Body of pancreas (tissue), 4 donors: Measurements from ENCODE around the gene HIPK1. TPM values are rescaled to one million over a fixed set of nuclear protein-coding genes. Genes with fewer than 3 reads are reported as not detected.

Experiments used
- ATAC-seq: fragments of 150-250 bp; one replicate; pipeline ENCODE4 v1.9.1; 2016
- DNase-seq, 4 donors: peaks; one replicate each; pipeline ENCODE4 v3.0.0-alpha.2; 2019
- H3K27ac ChIP-seq, 4 donors: fragments of 200-600 bp; sonication (generic); 1 replicate in 3 of 4; 2 replicates in 1 of 4; pipeline versions ENCODE4 v1.5.1 to v1.6.1; 2016 to 2019; ENCODE audit warnings: mild to moderate bottlenecking in 1 of 4, mixed read lengths in 1 of 4, moderate library complexity in 1 of 4
- H3K27me3 ChIP-seq, 2 donors: fragments of 200-600 bp; sonication (generic); one replicate each; pipeline ENCODE4 v1.6.0; 2016; ENCODE audit warnings: mild to moderate bottlenecking in 1 of 2
- H3K36me3 ChIP-seq, 2 donors: fragments of 200-600 bp; sonication (generic); replicated peaks in 1 of 2; 2 replicates each; pipeline ENCODE4 v1.5.1; 2016; ENCODE audit warnings: low read depth in 2 of 2; ENCODE audit not compliant: insufficient read depth in 1 of 2
- H3K4me1 ChIP-seq: fragments of 200-600 bp; sonication (generic); one replicate; pipeline ENCODE4 v1.6.0; 2016
- H3K4me3 ChIP-seq, 2 donors: fragments of 200-600 bp; sonication (generic); 1 replicate in 1 of 2; 2 replicates in 1 of 2; pipeline ENCODE4 v1.5.1; 2016 to 2019
- H3K9me3 ChIP-seq, 3 donors: fragments of 200-600 bp; sonication (generic); 1 replicate in 2 of 3; 2 replicates in 1 of 3; pipeline ENCODE4 v1.5.1; 2016
- POLR2A ChIP-seq, 3 donors: fragments of 450-650 bp; IDR thresholded peaks; one replicate each; pipeline ENCODE4 v1.6.1; 2016; ENCODE audit warnings: antibody characterized with exemption in 3 of 3, mild to moderate bottlenecking in 2 of 3
- whole genome bisulfite sequencing, 2 donors: methylation state at CpG; one replicate each; pipeline ENCODE4 v1.1.5; 2017; 5-methylcytosine and 5-hydroxymethylcytosine counted together
- intact Hi-C: fragments of 100-400 bp; cut with DNase I; formaldehyde crosslinking; loops from one replicate; pipeline ENCODE4 v1.15.1; 2023
- total RNA-seq, 2 donors: library from RNA; depleted of rRNA; stranded (reverse); fragments of >200 nt; gene quantifications; one replicate each; pipeline ENCODE4 v1.1.0, GENCODE V29; 2016
- TF ChIP-seq, protein P1 (sequence below), 7 experiments: fragments of 450-650 bp in 4 of 7; fragments of 200-600 bp in 3 of 7; sonication (generic) in 3 of 7; IDR thresholded peaks; one replicate each; pipeline ENCODE4 v1.5.1; 2016 to 2019; ENCODE audit warnings: antibody characterized with exemption in 7 of 7

The HIPK1 gene
- total RNA-seq, 2 donors from 2014 or later, result 22.7 to 30.1 TPM

DNA sequence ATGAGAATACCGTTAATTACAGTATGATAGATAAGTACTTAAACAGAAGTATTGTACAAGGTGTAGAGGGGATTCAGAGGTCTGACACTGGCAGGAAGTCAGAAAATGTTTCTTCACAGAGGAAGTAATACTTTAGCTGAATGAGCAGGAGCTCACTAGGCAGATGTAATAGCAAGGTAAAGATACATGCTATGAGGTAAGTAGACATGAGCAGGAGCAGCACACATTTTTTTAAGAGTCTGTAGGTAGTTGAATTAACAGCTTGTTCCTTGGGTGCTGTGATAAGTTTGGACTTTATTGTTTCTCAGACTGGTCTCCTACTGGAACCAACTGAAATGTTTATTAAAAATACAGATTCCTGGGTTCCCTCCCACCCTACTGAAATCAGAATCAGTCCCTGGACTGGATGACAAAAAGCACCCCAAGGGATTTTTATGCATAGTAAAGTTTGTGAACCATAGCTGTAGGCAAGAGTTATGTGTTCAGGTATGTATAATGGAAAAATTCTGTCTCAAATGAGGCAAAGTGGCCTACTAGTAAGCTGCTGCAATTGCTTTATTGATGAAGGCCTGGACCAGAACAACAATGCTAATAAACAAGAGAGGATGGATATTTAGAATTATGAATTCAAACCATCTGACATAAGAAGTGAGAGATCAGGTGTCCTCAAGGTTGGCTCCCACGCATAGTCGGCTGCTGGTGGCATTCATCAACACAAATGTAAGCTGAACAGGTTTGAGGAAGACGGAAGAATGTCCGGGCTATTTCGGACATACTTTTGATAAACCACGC lies 25.4 kb upstream of the HIPK1 start:
- H3K4me1 ChIP-seq, result peaks cover 23% of the 10 kb centered on the region
- DNase-seq, result peak in 1 of 4 donors; percentile 23

DNA sequence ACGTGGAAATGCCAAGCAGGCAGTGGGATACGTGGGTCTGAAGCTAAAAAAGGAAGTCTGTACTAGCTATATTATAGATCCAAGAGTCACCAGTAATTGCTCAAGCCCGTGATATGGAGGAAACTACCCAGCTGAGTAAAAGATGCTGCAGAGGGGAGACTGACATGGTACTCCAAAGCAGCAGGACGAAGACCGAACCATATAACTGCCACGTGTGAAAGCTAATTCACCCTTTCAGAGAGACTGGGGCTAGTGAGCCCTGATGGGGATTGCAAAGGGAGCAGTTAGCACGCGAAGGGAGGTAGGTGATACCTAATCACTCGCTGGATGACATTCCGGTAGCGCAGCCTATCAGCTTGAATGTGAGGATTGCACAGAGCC lies 24.8 kb upstream of the HIPK1 start:
- Histone ChIP-seq H3K27ac (peak overlapping the region; percentile 74 to 88 (median 82)), H3K27me3 (no peaks in the 10 kb centered on the region), H3K36me3 (peaks cover 0 to 5% of the 10 kb centered on the region in 2 donors), H3K9me3 (no peaks in the 10 kb centered on the region), H3K4me3 (peak overlapping the region; percentile 32 to 60), H3K4me1 (peaks cover 23% of the 10 kb centered on the region)
- ATAC-seq, result no peak
- WGBS, 2 donors, result 0 to 1% methylated on average over 5 to 11 of the region's 11 CpGs
- intact Hi-C loops, result no loop called here
- no peak for DNase-seq
- TF ChIP-seq, protein P1, sequence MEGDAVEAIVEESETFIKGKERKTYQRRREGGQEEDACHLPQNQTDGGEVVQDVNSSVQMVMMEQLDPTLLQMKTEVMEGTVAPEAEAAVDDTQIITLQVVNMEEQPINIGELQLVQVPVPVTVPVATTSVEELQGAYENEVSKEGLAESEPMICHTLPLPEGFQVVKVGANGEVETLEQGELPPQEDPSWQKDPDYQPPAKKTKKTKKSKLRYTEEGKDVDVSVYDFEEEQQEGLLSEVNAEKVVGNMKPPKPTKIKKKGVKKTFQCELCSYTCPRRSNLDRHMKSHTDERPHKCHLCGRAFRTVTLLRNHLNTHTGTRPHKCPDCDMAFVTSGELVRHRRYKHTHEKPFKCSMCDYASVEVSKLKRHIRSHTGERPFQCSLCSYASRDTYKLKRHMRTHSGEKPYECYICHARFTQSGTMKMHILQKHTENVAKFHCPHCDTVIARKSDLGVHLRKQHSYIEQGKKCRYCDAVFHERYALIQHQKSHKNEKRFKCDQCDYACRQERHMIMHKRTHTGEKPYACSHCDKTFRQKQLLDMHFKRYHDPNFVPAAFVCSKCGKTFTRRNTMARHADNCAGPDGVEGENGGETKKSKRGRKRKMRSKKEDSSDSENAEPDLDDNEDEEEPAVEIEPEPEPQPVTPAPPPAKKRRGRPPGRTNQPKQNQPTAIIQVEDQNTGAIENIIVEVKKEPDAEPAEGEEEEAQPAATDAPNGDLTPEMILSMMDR (IDR thresholded peaks at IDR 0.05), result no peak
- no peak for TF ChIP-seq POLR2A (IDR thresholded peaks at IDR 0.05)

More for the DNA sequence above, 25.4 kb upstream of the HIPK1 start:
- H3K9me3 ChIP-seq, result no peaks in the 10 kb centered on the region
- intact Hi-C loops, result no loop called here
- no peak for ATAC-seq
- WGBS, 2 donors, result 12 to 20% methylated on average over 7 of the region's 7 CpGs
- H3K27ac ChIP-seq, result peak overlapping the region in 3 of 4 donors; percentile 74 to 88 (median 88)
- peaks cover 0 to 5% of the 10 kb centered on the region in 2 donors for H3K36me3 ChIP-seq
- peak overlapping the region; percentile 32 to 60 for H3K4me3 ChIP-seq
- no peak for TF ChIP-seq POLR2A (IDR thresholded peaks at IDR 0.05)
- TF ChIP-seq, protein P1 (IDR thresholded peaks at IDR 0.05), result no peak
- no peaks in the 10 kb centered on the region for H3K27me3 ChIP-seq

DNA sequence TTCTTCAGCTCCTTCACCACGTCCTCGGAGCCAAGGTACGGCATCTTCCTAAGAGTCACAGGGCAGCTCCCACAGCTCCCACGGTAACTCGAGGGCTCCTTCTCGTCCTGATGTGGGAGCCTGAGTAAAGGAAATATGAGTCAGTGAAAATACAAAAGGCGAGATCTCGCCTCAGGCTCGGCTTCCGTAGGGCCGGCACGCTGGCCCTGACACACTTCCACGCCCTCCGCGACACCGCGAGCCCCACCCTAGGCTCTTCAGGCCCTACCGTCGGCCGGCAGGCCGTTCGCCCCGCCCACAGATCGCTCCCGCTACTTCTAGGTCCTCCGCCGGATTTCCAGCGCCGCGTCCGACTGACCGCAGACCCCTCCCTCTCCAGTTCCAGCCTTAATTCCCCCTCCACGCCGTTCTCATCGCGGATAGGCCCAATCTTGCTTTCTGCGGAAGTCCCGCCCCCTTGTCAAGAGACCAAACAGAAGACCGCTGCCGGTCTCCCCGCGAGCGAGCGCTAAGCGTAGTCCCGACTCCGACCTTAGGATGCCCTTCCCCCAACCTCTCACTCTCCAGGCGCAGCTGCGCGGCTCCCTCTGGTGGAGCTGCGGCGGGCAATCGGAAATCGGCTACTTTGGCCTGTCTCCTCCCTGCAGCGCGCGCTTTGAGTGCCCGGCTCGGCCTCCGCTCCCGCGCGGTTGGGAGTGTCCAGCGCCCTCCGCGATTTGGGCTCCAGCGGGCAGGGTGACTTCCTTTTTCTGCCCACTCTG lies 24.3 kb upstream of the HIPK1 start, which contains the start of the genes AP4B1 and DCLRE1B:
AP4B1 (minus strand) TSS at position 126 of the 761 bp plus-strand sequence; CDS start at position 44, 82 bp downstream.
DCLRE1B (plus strand) TSS at position 653 of the 761 bp plus-strand sequence. CDS start 261 bp downstream, outside the sequence.
- peak; percentile 52 to 90 (median 86) for TF ChIP-seq POLR2A (IDR thresholded peaks at IDR 0.05)
- TF ChIP-seq, protein P1 (IDR thresholded peaks at IDR 0.05), result peak; percentile 53 to 98 (median 97)
- Histone ChIP-seq H3K36me3 (peaks cover 0 to 5% of the 10 kb centered on the region in 2 donors), H3K4me1 (peaks cover 23% of the 10 kb centered on the region), H3K27ac (peak within 1 kb of the TSS; percentile 74 to 88 (median 82)), H3K27me3 (no peaks in the 10 kb centered on the region), H3K4me3 (peak within 1 kb of the TSS; percentile 60 to 61), H3K9me3 (no peaks in the 10 kb centered on the region)
- ATAC-seq (peak; percentile 97), DNase-seq (peak; percentile 98 to 100 (median 99))
- 0 to 2% methylated on average over 40 to 67 of the region's 67 CpGs for WGBS, 2 donors
- intact Hi-C loops, result no loop called here

DNA sequence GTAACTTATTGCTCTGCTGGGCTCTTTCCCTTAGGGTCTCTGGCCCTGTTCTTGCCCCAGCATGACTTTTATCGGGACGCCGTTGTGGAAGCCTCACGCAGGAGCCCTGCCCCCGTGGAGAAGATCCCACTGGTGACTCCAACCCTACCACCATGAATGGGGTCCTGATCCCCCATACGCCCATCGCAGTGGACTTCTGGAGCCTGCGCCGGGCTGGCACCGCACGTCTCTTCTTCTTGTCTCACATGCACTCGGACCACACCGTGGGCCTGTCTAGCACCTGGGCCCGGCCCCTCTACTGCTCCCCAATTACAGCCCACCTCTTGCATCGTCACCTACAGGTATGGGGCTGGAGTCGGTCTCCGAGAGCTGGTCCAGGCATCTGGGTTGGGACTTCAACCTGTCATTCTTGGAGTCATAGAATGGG lies 23.7 kb upstream of the HIPK1 start:
- no peak for ATAC-seq
- peak in 1 of 4 donors; percentile 14 for DNase-seq
- TF ChIP-seq POLR2A (IDR thresholded peaks at IDR 0.05), result no peak
- TF ChIP-seq, protein P1 (IDR thresholded peaks at IDR 0.05), result no peak
- WGBS, 2 donors, result 0% methylated on average over 11 to 17 of the region's 17 CpGs
- no peaks in the 10 kb centered on the region for H3K27me3 ChIP-seq
- no peaks in the 10 kb centered on the region for H3K9me3 ChIP-seq
- peak overlapping the region; percentile 74 to 88 (median 82) for H3K27ac ChIP-seq
- H3K4me1 ChIP-seq, result peaks cover 23% of the 10 kb centered on the region
- H3K36me3 ChIP-seq, result peaks cover 0 to under 1% of the 10 kb centered on the region in 2 donors
- intact Hi-C loops, result no loop called here
- H3K4me3 ChIP-seq, result peak overlapping the region in 1 of 2 donors; percentile 61
